ENCODE measurements around the gene FBLIM1. TPM values are rescaled to one million over a fixed set of nuclear protein-coding genes. Genes with fewer than 3 reads are reported as not detected.

FBLIM1 gene
- total RNA-seq = 58.8 and 103 TPM in 2 replicates

GRCh38 chr1:15758343-15758931 lies at the start of gene FBLIM1:
TSS of gene FBLIM1 (plus strand) at chr1:15758795. CDS start at chr1:15764984, 6,189 bp downstream.

GRCh38 chr1:15736038-15736891 lies 22.3 kb upstream of the FBLIM1 start, which contains the start of gene SLC25A34:
TSS of gene SLC25A34 (plus strand) at chr1:15736258. CDS start at chr1:15736486, 228 bp downstream.

GRCh38 chr1:15742339-15742801 lies 16.2 kb upstream of the FBLIM1 start, which contains the start of gene TMEM82:
TSS of gene TMEM82 (plus strand) at chr1:15742499. CDS start at chr1:15742560, 61 bp downstream.

GRCh38 chr1:15807549-15807948 lies 49.0 kb downstream of the FBLIM1 start, which contains the start of gene UQCRHL:
TSS of gene UQCRHL (minus strand) at chr1:15807649. CDS start at chr1:15807649, 0 bp downstream.

Other genes with a start within 250 kb of the FBLIM1 start
- gene CASP9, start 234.6 kb upstream of the FBLIM1 start, total RNA-seq = 5.9 and 6.8 TPM in 2 replicates
- gene DNAJC16, start 231.9 kb upstream of the FBLIM1 start, total RNA-seq = 9.7 and 14.1 TPM in 2 replicates
- gene AGMAT, start 173.7 kb upstream of the FBLIM1 start, total RNA-seq = 0.12 and 0.26 TPM in 2 replicates
- gene DDI2, start 141.3 kb upstream of the FBLIM1 start, total RNA-seq = 5.3 and 9.9 TPM in 2 replicates
- 37.3 and 40.0 TPM in 2 replicates for gene PLEKHM2, start 74.5 kb upstream of the FBLIM1 start, total RNA-seq
- gene SLC25A34, start 22.5 kb upstream of the FBLIM1 start, total RNA-seq = 0.58 and 3.9 TPM in 2 replicates
- not detected in 2 replicates for gene TMEM82, start 16.3 kb upstream of the FBLIM1 start, total RNA-seq
- 0.82 and 1.2 TPM in 2 replicates for gene UQCRHL, start 48.9 kb downstream of the FBLIM1 start, total RNA-seq
- 8.5 and 14.3 TPM in 2 replicates for gene SPEN, start 88.9 kb downstream of the FBLIM1 start, total RNA-seq
- gene ZBTB17, start 217.3 kb downstream of the FBLIM1 start, total RNA-seq = 12.7 and 32.2 TPM in 2 replicates
- gene SRARP, start 245.4 kb downstream of the FBLIM1 start, total RNA-seq = not detected in 2 replicates

All from pericardium fibroblast (primary cell).